GM12878 (cell line): ENCODE measurements around the gene BCAS4. TPM values are rescaled to one million over a fixed set of nuclear protein-coding genes. Genes with fewer than 3 reads are reported as not detected.

Source experiments
- ATAC-seq: fragments of 200-7000 bp; cut with Tn5 transposase; 3 replicates; pipeline ENCODE4 v1.9.1; 2020; ENCODE audit warnings: mild to moderate bottlenecking, moderate library complexity
- BruUV-seq: library from RNA; stranded (reverse); fragments of 400-500 nt; replicated peaks from 2 replicates; lab custom pipeline; 2021; lab: Mats Ljungman, UMichigan
- CTCF ChIA-PET: fragments of 300-600 bp; sonication (Branson Sonifier 250); formaldehyde crosslinking; extraction: SDS; loops from one replicate; lab custom pipeline; 2021; ENCODE audit warnings: inconsistent platforms; lab: Yijun Ruan, JAX
- POLR2A ChIA-PET: fragments of 350-600 bp; formaldehyde crosslinking; extraction: SDS; loops from one replicate; lab custom pipeline; 2021; ENCODE audit warnings: inconsistent platforms; lab: Charles Lee
- RAD21 ChIA-PET: fragments of 300-600 bp; sonication (Branson Sonifier 250); formaldehyde crosslinking; loops from one replicate; lab custom pipeline; 2023; ENCODE audit warnings: antibody characterized with exemption; ENCODE audit not compliant: unreplicated experiment; lab: Charles Lee
- SMC1A ChIA-PET: fragments of 300-600 bp; sonication (Branson Sonifier 250); formaldehyde crosslinking; loops from one replicate; lab custom pipeline; 2023; ENCODE audit not compliant: unreplicated experiment, uncharacterized antibody; lab: Charles Lee
- DNase-seq: peaks from one replicate; pipeline ENCODE4 v3.0.0-alpha.2; 2011; ENCODE audit warnings: low read depth, low spot score
- FAIRE-seq: peaks from 3 replicates; lab custom pipeline; 2011; peaks lifted over from hg19 to GRCh38; lab: Jason Lieb, UNC
- H2AFZ ChIP-seq: 2 replicates; pipeline ENCODE4 v1.6.0; 2011; ENCODE audit warnings: low read depth, low read length, control low read depth; ENCODE audit not compliant: control insufficient read depth
- H3K27ac ChIP-seq: 2 replicates; pipeline ENCODE4 v1.5.1; 2011; ENCODE audit warnings: control low read depth; ENCODE audit not compliant: control insufficient read depth, insufficient read depth
- H3K27me3 ChIP-seq, 2 experiments: replicated peaks in 1 of 2; 2 replicates each; pipeline versions ENCODE4 v1.6.0 to v1.6.1; 2011; ENCODE audit warnings: low read length in 1 of 2; ENCODE audit not compliant: control insufficient read depth in 2 of 2, insufficient read depth in 2 of 2
- H3K36me3 ChIP-seq, 2 experiments: 2 replicates each; pipeline ENCODE4 v1.5.1; 2011; ENCODE audit warnings: low read length in 1 of 2; ENCODE audit not compliant: control insufficient read depth in 2 of 2, insufficient read depth in 2 of 2
- H3K4me1 ChIP-seq: 2 replicates; pipeline ENCODE4 v1.6.1; 2011; ENCODE audit warnings: mild to moderate bottlenecking, low read length, moderate library complexity, mixed read lengths; ENCODE audit not compliant: control insufficient read depth, insufficient read depth
- H3K4me2 ChIP-seq: 2 replicates; pipeline ENCODE4 v1.6.0; 2011; ENCODE audit warnings: control low read depth; ENCODE audit not compliant: control insufficient read depth, insufficient read depth
- H3K4me3 ChIP-seq: fragments of 200-600 bp; sonication (generic); 2 replicates; pipeline ENCODE4 v1.5.1; 2016
- H3K79me2 ChIP-seq: 2 replicates; pipeline ENCODE4 v1.6.0; 2011; ENCODE audit warnings: low read length; ENCODE audit not compliant: control insufficient read depth, insufficient read depth
- H3K9ac ChIP-seq: 2 replicates; pipeline ENCODE4 v1.8.0; 2011; ENCODE audit warnings: low read length, control low read depth, mixed read lengths; ENCODE audit not compliant: control insufficient read depth, insufficient read depth
- H3K9me3 ChIP-seq: replicated peaks from 3 replicates; pipeline ENCODE4 v1.5.1; 2011; ENCODE audit warnings: mild to moderate bottlenecking, low read length; ENCODE audit not compliant: control insufficient read depth, insufficient read depth
- H4K20me1 ChIP-seq: 2 replicates; pipeline ENCODE4 v1.6.0; 2011; ENCODE audit not compliant: control insufficient read depth, insufficient read depth
- NR2C1 ChIP-seq: fragments of 450-650 bp; IDR thresholded peaks from 2 replicates; pipeline ENCODE4 v1.6.1; 2017; ENCODE audit warnings: antibody characterized with exemption, mild to moderate bottlenecking, moderate library complexity
- SIN3A ChIP-seq: IDR thresholded peaks from 2 replicates; pipeline ENCODE4 v1.6.1; 2012; ENCODE audit warnings: low read depth, low read length, improper control_type of control experiment
- SMAD5 ChIP-seq: IDR thresholded peaks from 2 replicates; pipeline ENCODE4 v1.6.1; 2016; ENCODE audit warnings: antibody characterized with exemption, low read depth
- STAT1 ChIP-seq: fragments of 450-650 bp; conservative IDR thresholded peaks from 2 replicates; pipeline ENCODE4 v1.6.1; 2014; ENCODE audit warnings: antibody characterized with exemption, mild to moderate bottlenecking
- TCF7 ChIP-seq: IDR thresholded peaks from 2 replicates; pipeline ENCODE4 v1.6.1; 2014; ENCODE audit warnings: antibody characterized with exemption, borderline replicate concordance
- ZSCAN29 ChIP-seq: fragments of 450-650 bp; IDR thresholded peaks from 2 replicates; pipeline ENCODE4 v1.6.1; 2017; ENCODE audit warnings: mild to moderate bottlenecking, moderate library complexity
- WGBS: methylation state at CpG from one replicate; pipeline ENCODE4 v1.1.6; 2016; ENCODE audit warnings: low lambda C conversion rate; ENCODE audit not compliant: insufficient replicate concordance, insufficient coverage; ENCODE audit errors: missing lambda C conversion rate; 5-methylcytosine and 5-hydroxymethylcytosine counted together
- in situ Hi-C: fragments of 300-500 bp; cut with MboI; formaldehyde crosslinking; loops from 9 replicates; pipeline ENCODE4 v1.14.3; 2018; ENCODE audit warnings: mixed read lengths
- intact Hi-C: fragments of 100-400 bp; cut with micrococcal nuclease; formaldehyde crosslinking; loops from one replicate; pipeline ENCODE4 v1.14.2; 2022; ENCODE audit not compliant: unreplicated experiment
- polyA plus RNA-seq, 11 experiments: library from polyadenylated mRNA; depleted of rRNA in 4 of 11; unstranded in 6 of 11; stranded (reverse) in 5 of 11; fragments of >200 nt; fragmentation: Nextera tagmentation in 4 of 11; fragmentation: Illumina TruSeq in 1 of 11; extraction: Ambion mirVana in 4 of 11; extraction: Trizol in 1 of 11; gene quantifications; 1 replicate in 1 of 11; 2 replicates in 10 of 11; pipeline versions ENCODE4 v1.2.1 to v1.2.3, GENCODE V29; 2011 to 2016; ENCODE audit warnings: inconsistent platforms in 2 of 11, missing spikeins in 2 of 11, low read depth in 1 of 11
- total RNA-seq, 4 experiments: library from RNA; depleted of rRNA in 3 of 4; stranded (reverse); fragments of >200 nt in 3 of 4; fragmentation: Illumina TruSeq in 1 of 4; extraction: Trizol in 1 of 4; gene quantifications; 2 replicates each; pipeline versions ENCODE4 v1.2.1 to v1.2.3, GENCODE V29; 2013 to 2021
- TF ChIP-seq, protein P1 (sequence below): fragments of 450-650 bp; IDR thresholded peaks from 2 replicates; pipeline ENCODE4 v1.6.1; 2017; ENCODE audit warnings: mild to moderate bottlenecking
- TF ChIP-seq, protein P2 (sequence below): fragments of 150-350 bp; IDR thresholded peaks from 2 replicates; pipeline ENCODE4 v1.6.1; 2014; ENCODE audit warnings: mild to moderate bottlenecking, low read depth, low read length
- TF ChIP-seq, protein P3 (sequence below), 3 experiments: IDR thresholded peaks in 2 of 3; conservative IDR thresholded peaks in 1 of 3; 2 replicates each; pipeline ENCODE4 v1.5.1; 2011; ENCODE audit warnings: low read depth in 3 of 3, low read length in 3 of 3, mild to moderate bottlenecking in 3 of 3, control low read depth in 2 of 3, moderate library complexity in 2 of 3, inconsistent platforms in 1 of 3, mixed read lengths in 1 of 3; ENCODE audit not compliant: control insufficient read depth in 2 of 3, insufficient read depth in 1 of 3; ENCODE audit errors: extremely low read depth in 1 of 3
- TF ChIP-seq, protein P4 (sequence below): fragments of 450-650 bp; formaldehyde crosslinking; IDR thresholded peaks from 2 replicates; pipeline ENCODE4 v1.4.0; 2020; ENCODE audit warnings: mild to moderate bottlenecking, moderate library complexity
- TF ChIP-seq, protein P5 (sequence below): fragments of 450-650 bp; IDR thresholded peaks from 2 replicates; pipeline ENCODE4 v1.6.1; 2014; ENCODE audit warnings: mild to moderate bottlenecking

Gene BCAS4
- total and polyA plus RNA-seq, 10 of the 15 experiments (the other 5 are each of a cell fraction or from before 2014, with no cell fraction given) = 14.8 to 214 (median 65.3) TPM

DNA sequence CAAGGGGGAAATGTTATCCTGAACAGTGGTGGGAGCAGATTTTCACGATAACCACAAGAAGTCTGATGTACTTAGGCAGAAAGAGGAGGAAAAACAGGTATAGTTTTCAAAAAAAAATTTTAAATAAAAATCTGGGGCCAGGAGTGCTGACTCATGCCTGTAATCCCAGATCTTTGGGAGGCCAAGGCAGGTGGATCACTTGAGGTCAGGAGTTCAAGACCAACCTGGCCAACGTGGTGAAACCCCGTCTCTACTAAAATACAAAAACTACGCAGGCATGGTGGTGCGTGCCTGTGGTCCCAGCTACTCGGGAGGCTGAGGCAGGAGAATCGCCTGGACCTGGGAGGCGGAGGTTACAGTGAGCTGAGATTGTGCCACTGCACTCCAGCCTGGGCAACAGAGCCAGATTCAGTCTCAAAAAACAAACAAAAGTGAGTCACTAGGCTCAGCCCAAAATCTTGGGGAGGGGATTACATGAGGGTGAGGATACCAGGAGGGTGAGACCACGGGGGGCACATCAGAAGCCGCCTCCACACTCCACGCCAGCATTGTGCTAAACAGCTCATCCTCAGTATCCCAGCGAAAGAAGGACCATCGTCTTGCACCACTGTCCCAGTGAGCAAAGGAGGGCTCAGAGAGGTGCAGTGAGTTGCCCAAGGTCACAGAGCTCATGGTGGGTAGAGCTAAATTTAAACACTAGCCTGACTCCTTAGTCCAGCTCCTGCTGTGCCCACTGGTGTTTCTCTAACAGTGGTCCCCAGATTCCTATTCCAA lies 33.7 kb downstream of the BCAS4 start (continued):
- TF ChIP-seq, protein P1, sequence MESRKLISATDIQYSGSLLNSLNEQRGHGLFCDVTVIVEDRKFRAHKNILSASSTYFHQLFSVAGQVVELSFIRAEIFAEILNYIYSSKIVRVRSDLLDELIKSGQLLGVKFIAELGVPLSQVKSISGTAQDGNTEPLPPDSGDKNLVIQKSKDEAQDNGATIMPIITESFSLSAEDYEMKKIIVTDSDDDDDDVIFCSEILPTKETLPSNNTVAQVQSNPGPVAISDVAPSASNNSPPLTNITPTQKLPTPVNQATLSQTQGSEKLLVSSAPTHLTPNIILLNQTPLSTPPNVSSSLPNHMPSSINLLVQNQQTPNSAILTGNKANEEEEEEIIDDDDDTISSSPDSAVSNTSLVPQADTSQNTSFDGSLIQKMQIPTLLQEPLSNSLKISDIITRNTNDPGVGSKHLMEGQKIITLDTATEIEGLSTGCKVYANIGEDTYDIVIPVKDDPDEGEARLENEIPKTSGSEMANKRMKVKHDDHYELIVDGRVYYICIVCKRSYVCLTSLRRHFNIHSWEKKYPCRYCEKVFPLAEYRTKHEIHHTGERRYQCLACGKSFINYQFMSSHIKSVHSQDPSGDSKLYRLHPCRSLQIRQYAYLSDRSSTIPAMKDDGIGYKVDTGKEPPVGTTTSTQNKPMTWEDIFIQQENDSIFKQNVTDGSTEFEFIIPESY = no peak
- TF ChIP-seq NR2C1 (no peak), ZSCAN29 (no peak)

DNA sequence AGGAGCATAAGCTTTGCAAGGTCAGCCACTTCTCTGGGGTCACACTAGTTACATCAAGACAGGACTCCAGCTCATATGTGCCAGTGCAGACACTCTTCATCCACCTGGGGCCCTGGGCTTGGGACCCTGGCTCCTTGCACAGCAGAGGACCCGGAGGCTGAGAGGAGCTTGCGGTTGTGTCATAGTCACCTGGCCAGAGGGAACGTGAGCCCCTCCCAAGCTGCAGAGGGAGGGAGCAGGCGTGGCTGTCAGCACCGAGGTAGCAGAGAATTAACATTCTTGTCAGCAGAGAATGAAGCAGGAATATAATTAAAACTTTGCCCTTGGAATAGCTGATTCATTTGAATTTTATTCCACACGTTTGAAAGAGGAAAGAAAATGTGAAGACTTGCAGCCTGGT lies 36.8 kb downstream of the BCAS4 start:
- H3K4me2 ChIP-seq = no peak overlapping the region
- FAIRE-seq = no peak
- H3K9ac ChIP-seq = no peak overlapping the region
- CTCF ChIA-PET = interaction anchor here (0.8 to 1.3 kb wide), 2 partner anchors 14 to 71 kb away, joined by 3 read pairs; no protein-coding TSS in a partner anchor
- H3K27ac ChIP-seq = no peak overlapping the region
- WGBS = 97% methylated on average over 6 of the region's 6 CpGs
- no TSS peak for BruUV-seq
- no peak overlapping the region for H2AFZ ChIP-seq
- H3K4me3 ChIP-seq = no peak overlapping the region
- intact Hi-C loops (no loop called here), in situ Hi-C loops (no loop called here)
- H3K4me1 ChIP-seq = no peaks in the 10 kb centered on the region
- H3K36me3 ChIP-seq = peaks cover 12 to 38% of the 10 kb centered on the region in 2 experiments
- no peaks in the 10 kb centered on the region for H3K79me2 ChIP-seq
- H3K27me3 ChIP-seq = no peaks in the 10 kb centered on the region
- RAD21 ChIA-PET = no interaction called here
- H4K20me1 ChIP-seq = no peaks in the 10 kb centered on the region
- H3K9me3 ChIP-seq = no peaks in the 10 kb centered on the region
- no peak for ATAC-seq
- POLR2A ChIA-PET = interaction anchor here (1.3 kb wide), 1 partner anchor 9 kb away, joined by 3 read pairs; no protein-coding TSS in a partner anchor
- SMC1A ChIA-PET = interaction anchor here (1.1 to 1.8 kb wide), 2 partner anchors 8 to 10 kb away, joined by 3 to 7 read pairs; no protein-coding TSS in a partner anchor
- DNase-seq = no peak
- TF ChIP-seq TCF7 (no peak), SMAD5 (no peak), STAT1 (no peak), SIN3A (no peak)
- TF ChIP-seq, protein P2, sequence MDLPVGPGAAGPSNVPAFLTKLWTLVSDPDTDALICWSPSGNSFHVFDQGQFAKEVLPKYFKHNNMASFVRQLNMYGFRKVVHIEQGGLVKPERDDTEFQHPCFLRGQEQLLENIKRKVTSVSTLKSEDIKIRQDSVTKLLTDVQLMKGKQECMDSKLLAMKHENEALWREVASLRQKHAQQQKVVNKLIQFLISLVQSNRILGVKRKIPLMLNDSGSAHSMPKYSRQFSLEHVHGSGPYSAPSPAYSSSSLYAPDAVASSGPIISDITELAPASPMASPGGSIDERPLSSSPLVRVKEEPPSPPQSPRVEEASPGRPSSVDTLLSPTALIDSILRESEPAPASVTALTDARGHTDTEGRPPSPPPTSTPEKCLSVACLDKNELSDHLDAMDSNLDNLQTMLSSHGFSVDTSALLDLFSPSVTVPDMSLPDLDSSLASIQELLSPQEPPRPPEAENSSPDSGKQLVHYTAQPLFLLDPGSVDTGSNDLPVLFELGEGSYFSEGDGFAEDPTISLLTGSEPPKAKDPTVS = no peak
- TF ChIP-seq, protein P3, sequence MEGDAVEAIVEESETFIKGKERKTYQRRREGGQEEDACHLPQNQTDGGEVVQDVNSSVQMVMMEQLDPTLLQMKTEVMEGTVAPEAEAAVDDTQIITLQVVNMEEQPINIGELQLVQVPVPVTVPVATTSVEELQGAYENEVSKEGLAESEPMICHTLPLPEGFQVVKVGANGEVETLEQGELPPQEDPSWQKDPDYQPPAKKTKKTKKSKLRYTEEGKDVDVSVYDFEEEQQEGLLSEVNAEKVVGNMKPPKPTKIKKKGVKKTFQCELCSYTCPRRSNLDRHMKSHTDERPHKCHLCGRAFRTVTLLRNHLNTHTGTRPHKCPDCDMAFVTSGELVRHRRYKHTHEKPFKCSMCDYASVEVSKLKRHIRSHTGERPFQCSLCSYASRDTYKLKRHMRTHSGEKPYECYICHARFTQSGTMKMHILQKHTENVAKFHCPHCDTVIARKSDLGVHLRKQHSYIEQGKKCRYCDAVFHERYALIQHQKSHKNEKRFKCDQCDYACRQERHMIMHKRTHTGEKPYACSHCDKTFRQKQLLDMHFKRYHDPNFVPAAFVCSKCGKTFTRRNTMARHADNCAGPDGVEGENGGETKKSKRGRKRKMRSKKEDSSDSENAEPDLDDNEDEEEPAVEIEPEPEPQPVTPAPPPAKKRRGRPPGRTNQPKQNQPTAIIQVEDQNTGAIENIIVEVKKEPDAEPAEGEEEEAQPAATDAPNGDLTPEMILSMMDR (IDR thresholded peaks at IDR 0.05 in 2 of 3, conservative IDR thresholded peaks at IDR 0.05 in 1 of 3; ENCODE audit: control insufficient read depth in 2 of 3, extremely low read depth in 1 of 3, insufficient read depth in 1 of 3, low read depth in 3 of 3, low read length in 3 of 3) = no peak
- TF ChIP-seq, protein P4, sequence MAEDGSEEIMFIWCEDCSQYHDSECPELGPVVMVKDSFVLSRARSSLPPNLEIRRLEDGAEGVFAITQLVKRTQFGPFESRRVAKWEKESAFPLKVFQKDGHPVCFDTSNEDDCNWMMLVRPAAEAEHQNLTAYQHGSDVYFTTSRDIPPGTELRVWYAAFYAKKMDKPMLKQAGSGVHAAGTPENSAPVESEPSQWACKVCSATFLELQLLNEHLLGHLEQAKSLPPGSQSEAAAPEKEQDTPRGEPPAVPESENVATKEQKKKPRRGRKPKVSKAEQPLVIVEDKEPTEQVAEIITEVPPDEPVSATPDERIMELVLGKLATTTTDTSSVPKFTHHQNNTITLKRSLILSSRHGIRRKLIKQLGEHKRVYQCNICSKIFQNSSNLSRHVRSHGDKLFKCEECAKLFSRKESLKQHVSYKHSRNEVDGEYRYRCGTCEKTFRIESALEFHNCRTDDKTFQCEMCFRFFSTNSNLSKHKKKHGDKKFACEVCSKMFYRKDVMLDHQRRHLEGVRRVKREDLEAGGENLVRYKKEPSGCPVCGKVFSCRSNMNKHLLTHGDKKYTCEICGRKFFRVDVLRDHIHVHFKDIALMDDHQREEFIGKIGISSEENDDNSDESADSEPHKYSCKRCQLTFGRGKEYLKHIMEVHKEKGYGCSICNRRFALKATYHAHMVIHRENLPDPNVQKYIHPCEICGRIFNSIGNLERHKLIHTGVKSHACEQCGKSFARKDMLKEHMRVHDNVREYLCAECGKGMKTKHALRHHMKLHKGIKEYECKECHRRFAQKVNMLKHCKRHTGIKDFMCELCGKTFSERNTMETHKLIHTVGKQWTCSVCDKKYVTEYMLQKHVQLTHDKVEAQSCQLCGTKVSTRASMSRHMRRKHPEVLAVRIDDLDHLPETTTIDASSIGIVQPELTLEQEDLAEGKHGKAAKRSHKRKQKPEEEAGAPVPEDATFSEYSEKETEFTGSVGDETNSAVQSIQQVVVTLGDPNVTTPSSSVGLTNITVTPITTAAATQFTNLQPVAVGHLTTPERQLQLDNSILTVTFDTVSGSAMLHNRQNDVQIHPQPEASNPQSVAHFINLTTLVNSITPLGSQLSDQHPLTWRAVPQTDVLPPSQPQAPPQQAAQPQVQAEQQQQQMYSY (CRISPR knock-in tag) = no peak
- TF ChIP-seq, protein P5, sequence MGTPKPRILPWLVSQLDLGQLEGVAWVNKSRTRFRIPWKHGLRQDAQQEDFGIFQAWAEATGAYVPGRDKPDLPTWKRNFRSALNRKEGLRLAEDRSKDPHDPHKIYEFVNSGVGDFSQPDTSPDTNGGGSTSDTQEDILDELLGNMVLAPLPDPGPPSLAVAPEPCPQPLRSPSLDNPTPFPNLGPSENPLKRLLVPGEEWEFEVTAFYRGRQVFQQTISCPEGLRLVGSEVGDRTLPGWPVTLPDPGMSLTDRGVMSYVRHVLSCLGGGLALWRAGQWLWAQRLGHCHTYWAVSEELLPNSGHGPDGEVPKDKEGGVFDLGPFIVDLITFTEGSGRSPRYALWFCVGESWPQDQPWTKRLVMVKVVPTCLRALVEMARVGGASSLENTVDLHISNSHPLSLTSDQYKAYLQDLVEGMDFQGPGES = no peak
